ENCODE measurements around the gene FAM167B.

DNA sequence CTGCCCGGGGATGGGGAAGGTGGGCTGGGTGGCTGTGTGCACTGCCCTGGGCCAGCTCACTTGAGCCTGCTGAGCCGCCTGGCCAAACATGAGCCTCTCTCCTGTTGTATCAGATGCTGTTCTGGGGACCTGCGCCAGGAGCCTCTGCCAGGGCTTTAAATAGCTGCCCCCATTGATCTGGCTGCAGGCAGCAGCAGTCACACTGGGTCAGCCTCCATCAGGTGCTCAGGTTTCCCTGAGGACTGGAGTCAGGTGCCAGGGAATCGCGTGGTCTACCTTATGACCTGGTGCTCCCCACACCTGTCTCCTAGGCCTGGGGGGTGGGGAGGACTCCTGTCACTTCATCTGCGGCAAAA, 47.3 kb upstream of the FAM167B start:
- TF ChIP-seq CHD2 (IDR thresholded peaks at IDR 0.05; ENCODE audit: low read length, partially characterized antibody) (no peak), POLR2A (IDR thresholded peaks at IDR 0.05; ENCODE audit: low read length) (no peak), ZFP36 (IDR thresholded peaks at IDR 0.05; ENCODE audit: borderline replicate concordance, partially characterized antibody) (no peak), EP300 (IDR thresholded peaks at IDR 0.05) (no peak), CEBPB (IDR thresholded peaks at IDR 0.05) (no peak)
- TF ChIP-seq, protein P1, sequence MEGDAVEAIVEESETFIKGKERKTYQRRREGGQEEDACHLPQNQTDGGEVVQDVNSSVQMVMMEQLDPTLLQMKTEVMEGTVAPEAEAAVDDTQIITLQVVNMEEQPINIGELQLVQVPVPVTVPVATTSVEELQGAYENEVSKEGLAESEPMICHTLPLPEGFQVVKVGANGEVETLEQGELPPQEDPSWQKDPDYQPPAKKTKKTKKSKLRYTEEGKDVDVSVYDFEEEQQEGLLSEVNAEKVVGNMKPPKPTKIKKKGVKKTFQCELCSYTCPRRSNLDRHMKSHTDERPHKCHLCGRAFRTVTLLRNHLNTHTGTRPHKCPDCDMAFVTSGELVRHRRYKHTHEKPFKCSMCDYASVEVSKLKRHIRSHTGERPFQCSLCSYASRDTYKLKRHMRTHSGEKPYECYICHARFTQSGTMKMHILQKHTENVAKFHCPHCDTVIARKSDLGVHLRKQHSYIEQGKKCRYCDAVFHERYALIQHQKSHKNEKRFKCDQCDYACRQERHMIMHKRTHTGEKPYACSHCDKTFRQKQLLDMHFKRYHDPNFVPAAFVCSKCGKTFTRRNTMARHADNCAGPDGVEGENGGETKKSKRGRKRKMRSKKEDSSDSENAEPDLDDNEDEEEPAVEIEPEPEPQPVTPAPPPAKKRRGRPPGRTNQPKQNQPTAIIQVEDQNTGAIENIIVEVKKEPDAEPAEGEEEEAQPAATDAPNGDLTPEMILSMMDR (IDR thresholded peaks at IDR 0.05), result no peak
- TF ChIP-seq, protein P2, sequence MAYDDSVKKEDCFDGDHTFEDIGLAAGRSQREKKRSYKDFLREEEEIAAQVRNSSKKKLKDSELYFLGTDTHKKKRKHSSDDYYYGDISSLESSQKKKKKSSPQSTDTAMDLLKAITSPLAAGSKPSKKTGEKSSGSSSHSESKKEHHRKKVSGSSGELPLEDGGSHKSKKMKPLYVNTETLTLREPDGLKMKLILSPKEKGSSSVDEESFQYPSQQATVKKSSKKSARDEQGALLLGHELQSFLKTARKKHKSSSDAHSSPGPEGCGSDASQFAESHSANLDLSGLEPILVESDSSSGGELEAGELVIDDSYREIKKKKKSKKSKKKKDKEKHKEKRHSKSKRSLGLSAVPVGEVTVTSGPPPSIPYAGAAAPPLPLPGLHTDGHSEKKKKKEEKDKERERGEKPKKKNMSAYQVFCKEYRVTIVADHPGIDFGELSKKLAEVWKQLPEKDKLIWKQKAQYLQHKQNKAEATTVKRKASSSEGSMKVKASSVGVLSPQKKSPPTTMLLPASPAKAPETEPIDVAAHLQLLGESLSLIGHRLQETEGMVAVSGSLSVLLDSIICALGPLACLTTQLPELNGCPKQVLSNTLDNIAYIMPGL (CRISPR knock-in tag; IDR thresholded peaks at IDR 0.05; ENCODE audit: borderline replicate concordance), result no peak
